K562 (cell line): ENCODE data around the gene KLHL30. TPM values are rescaled to one million over a fixed set of nuclear protein-coding genes. Genes with fewer than 3 reads are reported as not detected.

Source experiments
- ATAC-seq: fragments of 200-7000 bp; cut with Tn5 transposase; 3 replicates; pipeline ENCODE4 v1.9.1; 2020; ENCODE audit warnings: moderate library complexity
- BruUV-seq: library from RNA; stranded (reverse); fragments of 400-500 nt; replicated peaks from 2 replicates; lab custom pipeline; 2021; lab: Mats Ljungman, UMichigan
- CTCF ChIA-PET: fragments of 300-600 bp; formaldehyde crosslinking; extraction: SDS; loops from one replicate; lab custom pipeline; 2021; ENCODE audit warnings: low intra/inter-chr PET ratio; lab: Yijun Ruan, JAX
- POLR2A ChIA-PET: fragments of 300-600, 350-650 bp; sonication (Branson Sonifier 250); formaldehyde crosslinking; extraction: SDS; loops from one replicate; lab custom pipeline; 2021; ENCODE audit warnings: antibody characterized with exemption, inconsistent platforms; lab: Yijun Ruan, JAX
- DNase-seq, 4 experiments: peaks; one replicate each; pipeline versions ENCODE4 v3.0.0 to v3.0.0-alpha.2; 2011 to 2018; ENCODE audit warnings: low spot score in 3 of 4, mixed read lengths in 3 of 4; ENCODE audit errors: extremely low read depth in 1 of 4
- FAIRE-seq: peaks from 2 replicates; lab custom pipeline; 2011; peaks lifted over from hg19 to GRCh38; lab: Jason Lieb, UNC
- H2AFZ ChIP-seq: 2 replicates; pipeline ENCODE4 v1.6.0; 2011; ENCODE audit warnings: low read depth, low read length, control low read depth, inconsistent platforms
- H3K27ac ChIP-seq: fragments of 200-600 bp; 3 replicates; pipeline ENCODE4 v1.8.0; 2011; ENCODE audit warnings: low read depth, mild to moderate bottlenecking, control low read depth, inconsistent platforms, low read length, moderate library complexity, mixed read lengths; ENCODE audit errors: extremely low read depth
- H3K27me3 ChIP-seq, 2 experiments: fragments of 300-600 bp in 1 of 2; 2 replicates in 1 of 2; 3 replicates in 1 of 2; pipeline versions ENCODE4 v1.6.0 to v1.8.0; 2011; ENCODE audit warnings: inconsistent platforms in 2 of 2, low read length in 2 of 2, mild to moderate bottlenecking in 1 of 2, mixed read lengths in 1 of 2, moderate library complexity in 1 of 2; ENCODE audit not compliant: control insufficient read depth in 2 of 2, insufficient read depth in 2 of 2
- H3K36me3 ChIP-seq: fragments of 300-600 bp; 3 replicates; pipeline ENCODE4 v1.8.0; 2011; ENCODE audit warnings: mild to moderate bottlenecking, low read length, inconsistent platforms; ENCODE audit not compliant: control insufficient read depth, insufficient read depth
- H3K4me1 ChIP-seq, 2 experiments: fragments of 200-600 bp in 1 of 2; replicated peaks in 1 of 2; 2 replicates in 1 of 2; 3 replicates in 1 of 2; pipeline versions ENCODE4 v1.5.1 to v1.8.0; 2011; ENCODE audit warnings: inconsistent platforms in 2 of 2, low read length in 2 of 2, mild to moderate bottlenecking in 1 of 2, mixed read lengths in 1 of 2, moderate library complexity in 1 of 2; ENCODE audit not compliant: control insufficient read depth in 2 of 2, insufficient read depth in 2 of 2
- H3K4me2 ChIP-seq: 2 replicates; pipeline ENCODE4 v1.6.1; 2011; ENCODE audit warnings: low read length, control low read depth, inconsistent platforms, mixed read lengths; ENCODE audit not compliant: insufficient read depth
- H3K4me3 ChIP-seq: fragments of 200-600 bp; sonication (generic), shearing (Covaris generic); 2 replicates; pipeline ENCODE4 v1.5.1; 2016; ENCODE audit warnings: control low read depth, inconsistent platforms
- H3K79me2 ChIP-seq: fragments of 200-600 bp; 3 replicates; pipeline ENCODE4 v1.8.0; 2011; ENCODE audit warnings: low read length, inconsistent platforms; ENCODE audit not compliant: control insufficient read depth, insufficient read depth
- H3K9ac ChIP-seq, 2 experiments: 2 replicates each; pipeline versions ENCODE4 v1.6.0 to v1.6.1; 2011; ENCODE audit warnings: low read depth in 2 of 2, low read length in 2 of 2, control low read depth in 1 of 2, inconsistent platforms in 1 of 2, mild to moderate bottlenecking in 1 of 2, mixed read lengths in 1 of 2; ENCODE audit not compliant: insufficient read depth in 1 of 2
- H3K9me1 ChIP-seq: one replicate; pipeline ENCODE4 v1.6.0; 2011; ENCODE audit warnings: inconsistent platforms, mild to moderate bottlenecking, low read length, moderate library complexity; ENCODE audit not compliant: control insufficient read depth, insufficient read depth
- H3K9me3 ChIP-seq: replicated peaks from 2 replicates; pipeline ENCODE4 v1.5.1; 2011; ENCODE audit warnings: low read depth, low read length, inconsistent platforms; ENCODE audit not compliant: control insufficient read depth, insufficient read depth
- H4K20me1 ChIP-seq: replicated peaks from 2 replicates; pipeline ENCODE4 v1.6.1; 2011; ENCODE audit warnings: low read length, inconsistent platforms, mixed read lengths; ENCODE audit not compliant: control insufficient read depth, insufficient read depth
- ETV5 ChIP-seq: sonication (generic); formaldehyde crosslinking; IDR thresholded peaks from 2 replicates; pipeline ENCODE4 v1.4.0; 2020; ENCODE audit warnings: low read depth, mild to moderate bottlenecking, missing genetic modification reagents
- POLR2AphosphoS5 ChIP-seq: IDR thresholded peaks from 2 replicates; pipeline ENCODE4 v1.6.1; 2011; ENCODE audit warnings: mild to moderate bottlenecking, low read depth, low read length, moderate library complexity; ENCODE audit not compliant: control insufficient read depth, insufficient read depth
- RAD21 ChIP-seq, 2 experiments: fragments of 250-450 bp in 1 of 2; fragments of 450-650 bp in 1 of 2; sonication (Bioruptor Pico) in 1 of 2; formaldehyde crosslinking in 1 of 2; IDR thresholded peaks in 1 of 2; conservative IDR thresholded peaks in 1 of 2; 2 replicates each; pipeline versions ENCODE4 v1.4.0 to v1.8.0; 2020 to 2022; ENCODE audit warnings: mild to moderate bottlenecking in 2 of 2, moderate library complexity in 1 of 2
- ZC3H11A ChIP-seq: IDR thresholded peaks from 2 replicates; pipeline ENCODE4 v1.6.1; 2012; ENCODE audit warnings: low read depth, low read length, improper control_type of control experiment
- WGBS: fragments of 100-300 bp; shearing (Covaris generic); methylation state at CpG from one replicate; pipeline ENCODE4 v1.1.6; 2016; ENCODE audit warnings: low coverage, mixed read lengths; ENCODE audit not compliant: insufficient coverage; ENCODE audit errors: missing lambda C conversion rate; 5-methylcytosine and 5-hydroxymethylcytosine counted together
- in situ Hi-C: fragments of 300-500 bp; cut with MboI; formaldehyde crosslinking; loops from 4 replicates; pipeline ENCODE4 v1.15.0; 2018; ENCODE audit warnings: inconsistent platforms, mixed read lengths
- intact Hi-C: fragments of 100-400 bp; cut with micrococcal nuclease; formaldehyde crosslinking; loops from 2 replicates; pipeline ENCODE4 v1.14.2; 2022
- polyA plus RNA-seq, 8 experiments: library from polyadenylated mRNA; depleted of rRNA in 4 of 8; stranded (reverse) in 5 of 8; unstranded in 3 of 8; fragments of >200 nt; fragmentation: Nextera tagmentation in 2 of 8; fragmentation: Illumina TruSeq in 1 of 8; extraction: Ambion mirVana in 2 of 8; extraction: Trizol in 1 of 8; gene quantifications; 2 replicates each; pipeline versions ENCODE4 v1.2.1 to v1.2.3, GENCODE V29; 2011 to 2014; ENCODE audit warnings: inconsistent platforms in 1 of 8, missing spikeins in 1 of 8
- total RNA-seq, 7 experiments: library from RNA; depleted of rRNA in 6 of 7; stranded (reverse); fragments of >200 nt in 6 of 7; fragmentation: Illumina TruSeq in 2 of 7; extraction: Trizol in 2 of 7; gene quantifications; 2 replicates each; pipeline versions ENCODE4 v1.2.1 to v1.2.3, GENCODE V29; 2011 to 2021; ENCODE audit warnings: low replicate concordance in 1 of 7
- TF ChIP-seq, protein P1 (sequence below), 3 experiments: IDR thresholded peaks in 2 of 3; conservative IDR thresholded peaks in 1 of 3; 2 replicates each; pipeline ENCODE4 v1.5.1; 2011 to 2012; ENCODE audit warnings: low read length in 3 of 3, mild to moderate bottlenecking in 3 of 3, control low read depth in 2 of 3, improper control_type of control experiment in 1 of 3, inconsistent platforms in 1 of 3, low read depth in 1 of 3, mixed read lengths in 1 of 3, moderate library complexity in 1 of 3; ENCODE audit not compliant: insufficient read depth in 2 of 3

Gene KLHL30
- total and polyA plus RNA-seq, 9 of the 15 experiments (the other 6 are each of a cell fraction or from before 2014, with no cell fraction given), result 0.04 TPM; not detected in 8

DNA sequence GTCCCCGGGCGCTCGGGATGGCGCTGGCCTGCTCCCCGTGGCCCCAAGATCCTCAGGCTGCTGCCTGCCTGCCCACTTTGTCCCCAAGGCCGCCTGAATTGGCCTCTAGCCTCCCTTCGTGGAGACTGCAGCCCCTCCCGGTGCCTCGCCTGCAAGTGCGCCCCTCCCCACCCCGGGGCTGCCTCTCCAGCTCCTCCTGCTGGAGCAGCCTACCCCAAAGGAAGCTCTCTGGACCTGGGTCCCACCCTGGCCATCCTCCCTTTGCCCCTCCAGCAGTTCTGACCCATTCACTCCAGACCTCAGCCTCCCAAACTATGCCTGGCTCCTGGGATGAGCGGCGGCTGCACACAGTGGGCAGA, 32.1 kb upstream of the KLHL30 start:
- no peaks in the 10 kb centered on the region for H3K36me3 ChIP-seq
- no peak overlapping the region for H3K4me2 ChIP-seq
- DNase-seq (no peak), FAIRE-seq (no peak), ATAC-seq (peak; percentile 46; the same call in 2 of the 3 replicates)
- CTCF ChIA-PET, result interaction anchor here (0.7 kb wide), 1 partner anchor 183 kb away, joined by 3 read pairs; no protein-coding TSS in a partner anchor
- H3K4me1 ChIP-seq, result peaks cover 4 to 46% of the 10 kb centered on the region in 2 experiments; a peak in 3 of 5 replicates
- no peak overlapping the region for H3K27ac ChIP-seq
- H3K79me2 ChIP-seq, result no peaks in the 10 kb centered on the region
- H4K20me1 ChIP-seq, result no peaks in the 10 kb centered on the region
- in situ Hi-C loops (loop anchor here (10.0 kb wide), 1 partner anchor 252 kb away; the partner anchor contains the start of gene RAMP1), intact Hi-C loops (loop anchor here (2.0 to 5.0 kb wide), 2 partner anchors 138 to 184 kb away; no protein-coding TSS in a partner anchor)
- no peaks in the 10 kb centered on the region for H3K9me1 ChIP-seq
- POLR2A ChIA-PET, result no interaction called here
- TF ChIP-seq POLR2AphosphoS5 (no peak), ZC3H11A (no peak), ETV5 (CRISPR knock-in tag) (no peak), RAD21 (CRISPR knock-in tag; conservative IDR thresholded peaks at IDR 0.05 in 1 of 2, IDR thresholded peaks at IDR 0.05 in 1 of 2) (0 out of 4 replicates have a peak, but pooled peaks of 1 of the 2 experiments have one; percentile 14)
- TF ChIP-seq, protein P1, sequence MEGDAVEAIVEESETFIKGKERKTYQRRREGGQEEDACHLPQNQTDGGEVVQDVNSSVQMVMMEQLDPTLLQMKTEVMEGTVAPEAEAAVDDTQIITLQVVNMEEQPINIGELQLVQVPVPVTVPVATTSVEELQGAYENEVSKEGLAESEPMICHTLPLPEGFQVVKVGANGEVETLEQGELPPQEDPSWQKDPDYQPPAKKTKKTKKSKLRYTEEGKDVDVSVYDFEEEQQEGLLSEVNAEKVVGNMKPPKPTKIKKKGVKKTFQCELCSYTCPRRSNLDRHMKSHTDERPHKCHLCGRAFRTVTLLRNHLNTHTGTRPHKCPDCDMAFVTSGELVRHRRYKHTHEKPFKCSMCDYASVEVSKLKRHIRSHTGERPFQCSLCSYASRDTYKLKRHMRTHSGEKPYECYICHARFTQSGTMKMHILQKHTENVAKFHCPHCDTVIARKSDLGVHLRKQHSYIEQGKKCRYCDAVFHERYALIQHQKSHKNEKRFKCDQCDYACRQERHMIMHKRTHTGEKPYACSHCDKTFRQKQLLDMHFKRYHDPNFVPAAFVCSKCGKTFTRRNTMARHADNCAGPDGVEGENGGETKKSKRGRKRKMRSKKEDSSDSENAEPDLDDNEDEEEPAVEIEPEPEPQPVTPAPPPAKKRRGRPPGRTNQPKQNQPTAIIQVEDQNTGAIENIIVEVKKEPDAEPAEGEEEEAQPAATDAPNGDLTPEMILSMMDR (IDR thresholded peaks at IDR 0.05 in 2 of 3, conservative IDR thresholded peaks at IDR 0.05 in 1 of 3; ENCODE audit: insufficient read depth in 2 of 3, low read depth in 1 of 3, low read length in 3 of 3), result peak in 2 of 3 experiments; percentile 19 to 26; a peak in 2 of 6 replicates
- H3K4me3 ChIP-seq, result no peak overlapping the region
- WGBS, result 51% methylated on average over 9 of the region's 13 CpGs
- no peak overlapping the region for H3K9ac ChIP-seq
- H3K27me3 ChIP-seq, result no peaks in the 10 kb centered on the region
- H3K9me3 ChIP-seq, result no peaks in the 10 kb centered on the region
- BruUV-seq, result no TSS peak
- H2AFZ ChIP-seq, result no peak overlapping the region
